GM19372 (cell line): ENCODE results near the gene ZNF799.
"Not testable (repeated sequence)": the region's sequence is repeated elsewhere in the genome, so short reads cannot be mapped to it uniquely, and the experiment has no call there.

Source experiments
- ATAC-seq: cut with Tn5 transposase; IDR thresholded peaks from one replicate; pipeline ENCODE4 v1.9.1; 2021; ENCODE audit warnings: mild to moderate bottlenecking, low read depth, moderate library complexity; ENCODE audit not compliant: unreplicated experiment

ZNF799 gene

DNA sequence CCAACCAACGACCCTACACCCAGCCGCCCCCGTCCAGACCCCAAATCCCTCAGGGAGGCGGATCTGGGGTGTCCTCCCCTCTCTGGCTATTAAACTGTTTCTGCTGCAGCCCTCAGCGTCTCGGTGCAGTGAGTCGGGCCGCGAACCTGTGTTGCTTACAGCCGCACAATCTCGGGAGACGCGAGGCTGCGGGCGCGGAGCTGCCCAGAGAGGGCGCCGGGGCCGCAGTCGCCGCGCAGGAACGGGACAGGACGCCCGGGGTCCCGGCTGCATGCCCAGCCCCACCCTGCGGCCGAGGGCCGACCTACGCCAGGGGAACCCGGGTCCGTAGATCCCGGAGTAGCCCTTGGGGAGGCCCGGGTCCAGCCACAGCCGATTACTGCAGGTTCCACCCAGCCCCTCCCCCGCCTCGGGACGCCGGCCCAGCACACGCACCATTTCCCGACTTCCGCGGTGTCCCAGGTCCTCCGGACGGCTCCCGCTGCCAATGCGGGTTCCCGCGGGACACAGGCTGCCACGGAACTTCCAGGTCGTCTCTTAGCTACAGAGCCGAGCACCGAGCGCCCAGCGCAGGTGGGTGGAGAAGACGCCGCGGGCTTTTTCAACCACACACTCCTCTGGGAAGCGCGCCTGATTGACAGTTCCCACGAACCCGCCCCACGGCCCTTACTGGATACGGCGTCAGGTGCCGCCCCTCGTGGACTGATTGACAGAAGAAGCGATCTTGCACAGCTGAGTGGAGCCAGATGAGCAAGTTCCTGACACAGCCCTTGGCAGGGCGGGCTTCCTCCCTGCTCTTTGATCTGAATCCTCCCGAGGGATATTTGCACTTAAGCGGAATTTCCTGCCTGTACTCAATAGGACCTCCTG is at the start of gene ZNF799:
ZNF799 (minus strand) TSS at position 639 of the 870 bp plus-strand sequence; CDS start at position 438, 201 bp downstream.
- ATAC-seq, result peak; percentile 79

DNA sequence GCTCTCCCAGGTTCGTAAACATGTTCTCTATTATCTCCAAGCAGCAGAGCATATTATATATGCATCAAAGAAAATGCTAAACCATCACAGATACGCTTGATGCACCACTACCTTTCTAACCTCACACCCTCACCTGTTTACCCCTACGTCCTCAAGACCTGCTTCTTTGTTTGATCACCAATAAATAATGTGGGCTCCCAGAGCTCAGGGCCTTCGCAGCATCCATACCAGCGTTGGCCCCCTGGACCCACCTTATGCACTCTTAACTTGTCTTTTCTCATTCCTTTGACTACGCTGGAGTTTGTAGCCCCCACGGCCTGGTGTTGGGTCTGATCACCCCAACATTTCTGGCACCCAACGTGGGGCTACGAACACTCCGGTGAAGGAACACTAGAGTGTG is 49.8 kb upstream of the ZNF799 start:
- ATAC-seq, result no peak

DNA sequence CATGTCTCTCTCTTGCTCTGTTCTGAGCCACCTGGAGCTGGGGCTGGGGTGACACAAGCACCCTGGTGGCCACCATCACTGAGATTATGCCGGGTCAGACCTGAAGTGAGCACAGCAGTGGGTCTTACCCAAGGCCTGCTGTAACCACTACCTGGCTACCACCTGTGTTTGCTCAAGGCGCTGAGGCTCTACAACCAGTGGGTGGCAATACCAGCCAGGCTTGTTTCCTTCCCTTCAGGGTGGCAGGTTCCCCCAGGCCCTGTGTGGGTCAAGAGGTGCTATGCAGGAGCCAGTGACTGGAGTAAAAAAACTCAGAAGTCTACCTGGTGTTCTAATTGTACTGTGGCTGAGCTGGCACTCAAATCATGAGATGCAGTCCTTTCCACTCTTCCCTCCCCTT is 47.7 kb upstream of the ZNF799 start:
- no peak for ATAC-seq

GRCh38 chr19:12440541-12441316 is 39.7 kb upstream of the ZNF799 start, which contains the start of gene ZNF443:
TSS of gene ZNF443 (minus strand) at chr19:12441021. CDS start at chr19:12440914, 107 bp downstream.
- peak; percentile 93 for ATAC-seq

DNA sequence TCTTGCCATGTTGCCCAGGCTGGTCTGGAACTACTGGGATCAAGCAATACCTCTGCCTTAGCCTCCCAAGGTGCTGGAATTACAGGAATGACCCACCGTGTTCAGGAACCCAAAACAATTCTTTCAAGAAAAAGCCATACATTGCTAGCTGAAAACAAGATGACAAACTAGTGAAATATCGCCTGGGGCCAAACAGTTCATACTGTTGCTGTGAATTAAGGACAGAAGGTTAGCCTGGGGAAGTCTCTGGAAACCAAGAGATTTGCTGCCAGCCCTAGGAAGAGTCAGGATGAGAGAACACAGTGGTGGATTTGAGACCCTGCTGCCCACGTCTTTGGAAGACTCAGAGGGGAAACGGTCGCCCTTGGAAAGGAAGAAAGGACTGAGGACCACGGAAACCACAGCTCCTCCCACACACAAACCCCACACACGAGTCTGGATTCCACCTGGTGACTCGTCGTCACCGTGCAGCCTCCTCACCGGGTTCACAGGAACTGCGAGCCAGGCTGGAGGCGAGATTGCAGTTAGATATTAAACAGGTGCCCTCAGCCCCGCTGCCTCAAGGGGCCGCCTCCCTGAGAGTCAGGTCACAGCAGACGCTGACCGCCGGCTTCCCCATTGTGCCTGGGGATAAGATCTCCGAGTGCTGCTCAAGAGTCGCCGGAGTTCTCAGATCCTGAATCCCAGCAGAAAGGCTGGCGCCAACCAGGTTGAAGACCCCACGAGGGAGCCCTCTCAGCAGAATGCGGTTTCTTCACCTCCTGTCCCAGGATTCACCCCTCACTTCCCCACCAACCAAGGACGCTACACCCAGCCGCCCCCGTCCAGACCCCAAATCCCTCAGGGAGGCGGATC is 38.8 kb upstream of the ZNF799 start:
- peak; percentile 17 for ATAC-seq

GRCh38 chr19:12430726-12431299 is 29.7 kb upstream of the ZNF799 start:
- not testable (repeated sequence) for ATAC-seq

DNA sequence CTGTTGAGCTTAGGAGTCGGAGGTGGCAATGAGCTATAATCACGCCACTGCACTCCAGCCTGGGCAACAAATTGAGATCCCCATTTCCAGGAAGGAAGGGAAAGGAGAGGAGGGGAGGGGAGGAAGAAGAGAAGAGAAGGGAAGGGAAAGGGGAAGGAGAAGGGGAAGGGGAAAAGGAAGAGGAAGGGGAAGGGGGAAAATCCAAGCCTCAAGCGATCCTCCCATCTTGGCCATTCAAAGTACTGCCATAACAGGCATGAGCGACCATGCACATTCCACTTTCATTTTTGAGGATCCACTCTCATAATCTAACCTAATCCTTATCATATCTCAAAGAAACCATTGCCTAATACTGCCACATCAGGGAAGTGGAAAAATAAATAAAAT is 24.8 kb upstream of the ZNF799 start:
- no peak for ATAC-seq

- ATAC-seq, result no peak
These were observed 24.3 kb upstream of the ZNF799 start for GRCh38 chr19:12425236-12425887.

GRCh38 chr19:12417273-12417672 is 16.2 kb upstream of the ZNF799 start:
- not testable (repeated sequence) for ATAC-seq

GRCh38 chr19:12411893-12412292 is 10.8 kb upstream of the ZNF799 start:
- no peak for ATAC-seq

DNA sequence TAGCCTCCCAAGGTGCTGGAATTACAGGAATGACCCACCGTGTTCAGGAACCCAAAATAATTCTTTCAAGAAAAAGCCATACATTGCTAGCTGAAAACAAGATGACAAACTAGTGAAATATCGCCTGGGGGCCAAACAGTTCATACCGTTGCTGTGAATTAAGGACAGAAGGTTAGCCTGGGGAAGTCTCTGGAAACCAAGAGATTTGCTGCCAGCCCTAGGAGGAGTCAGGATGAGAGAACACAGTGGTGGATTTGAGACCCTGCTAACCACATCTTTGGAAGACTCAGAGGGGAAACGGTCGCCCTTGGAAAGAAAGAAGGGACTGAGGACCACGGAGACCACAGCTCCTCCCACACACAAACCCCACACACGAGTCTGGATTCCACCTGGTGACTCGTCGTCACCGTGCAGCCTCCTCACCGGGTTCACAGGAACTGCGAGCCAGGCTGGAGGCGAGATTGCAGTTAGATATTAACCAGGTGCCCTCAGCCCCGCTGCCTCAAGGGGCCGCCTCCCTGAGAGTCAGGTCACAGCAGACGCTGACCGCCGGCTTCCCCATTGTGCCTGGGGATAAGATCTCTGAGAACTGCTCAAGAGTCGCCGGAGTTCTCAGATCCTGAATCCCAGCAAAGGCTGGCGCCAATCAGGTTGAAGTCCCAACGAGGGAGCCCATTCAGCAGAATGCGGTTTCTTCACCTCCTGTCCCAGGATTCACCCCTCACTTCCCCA is 1.0 kb downstream of the ZNF799 start:
- ATAC-seq, result peak; percentile 41

- not testable (repeated sequence) for ATAC-seq
These were observed 9.9 kb downstream of the ZNF799 start for GRCh38 chr19:12391148-12391547.

DNA sequence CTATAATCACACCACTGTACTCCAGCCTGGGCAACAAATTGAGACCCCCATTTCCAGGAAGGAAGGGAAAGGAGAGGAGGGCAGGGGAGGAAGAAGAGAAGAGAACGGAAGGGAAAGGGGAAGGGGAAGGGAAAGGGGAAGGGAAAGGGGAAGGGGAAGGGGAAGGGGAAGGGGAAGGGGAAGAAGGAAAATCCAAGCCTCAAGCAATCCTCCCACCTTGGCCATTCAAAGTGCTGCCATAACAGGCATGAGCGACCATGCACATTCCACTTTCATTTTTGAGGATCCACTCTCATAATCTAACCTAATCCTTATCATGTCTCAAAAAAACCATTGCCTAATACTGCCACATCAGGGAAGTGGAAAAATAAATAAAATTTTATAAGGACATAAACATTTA is 14.7 kb downstream of the ZNF799 start:
- not testable (repeated sequence) for ATAC-seq

DNA sequence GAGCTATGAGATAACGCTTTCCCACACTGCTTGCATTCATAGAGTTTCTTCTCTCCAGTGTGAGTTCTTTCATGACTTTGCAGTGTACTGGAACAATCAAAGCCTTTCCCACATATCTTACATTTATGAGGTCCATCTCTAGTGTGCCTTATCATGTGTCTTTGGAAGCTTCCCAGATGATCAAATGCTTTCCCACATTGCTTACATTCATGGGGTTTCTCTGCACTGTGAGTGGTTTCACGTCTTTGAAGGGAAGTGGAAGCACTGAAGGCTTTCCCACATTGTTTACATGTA is 20.7 kb downstream of the ZNF799 start:
- ATAC-seq, result no peak

DNA sequence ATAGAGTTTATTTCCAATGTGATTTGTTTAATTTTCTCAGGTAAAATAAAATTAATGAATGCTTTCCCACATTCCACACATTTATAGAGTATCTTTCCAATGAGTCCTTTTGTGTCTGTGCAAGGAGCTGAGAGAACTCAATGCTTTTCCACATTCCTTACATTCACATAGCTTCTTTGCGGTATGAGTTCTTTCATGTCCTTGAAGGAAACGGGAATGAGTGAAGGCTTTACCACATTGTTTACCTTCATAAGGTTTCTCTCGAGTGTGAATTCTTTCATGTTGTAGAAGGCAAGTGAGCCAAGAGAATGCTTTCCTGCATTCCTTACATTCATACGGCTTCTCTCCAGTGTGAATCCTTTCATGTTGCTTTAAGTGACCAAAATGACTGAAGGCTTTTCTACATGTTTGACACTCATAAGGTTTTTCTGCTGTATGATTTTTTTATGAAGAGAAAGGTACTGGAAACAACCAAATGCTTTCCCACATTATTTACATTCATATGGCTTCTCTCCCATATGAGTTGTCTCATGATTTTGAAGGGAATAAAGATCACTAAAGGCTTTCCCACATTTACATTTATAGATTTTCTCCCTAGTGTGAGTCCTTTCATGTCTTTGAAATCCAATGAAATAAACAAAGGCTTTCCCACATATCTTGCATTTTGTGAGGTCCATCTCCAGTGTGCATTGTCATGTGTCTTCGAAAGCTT is 21.2 kb downstream of the ZNF799 start:
- ATAC-seq, result no peak

- ATAC-seq, result no peak
These were observed 27.0 kb downstream of the ZNF799 start for GRCh38 chr19:12374026-12374425.

GRCh38 chr19:12365236-12366162 is 35.6 kb downstream of the ZNF799 start, which contains the start of gene ZNF442:
TSS of gene ZNF442 (minus strand) at chr19:12365683. CDS start at chr19:12363631, 2,052 bp downstream.
- peak; percentile 74 for ATAC-seq
